HT1080 (cell line): ENCODE data around the gene RBM4B. TPM values are rescaled to one million over a fixed set of nuclear protein-coding genes. Genes with fewer than 3 reads are reported as not detected.

Source experiments
- DNase-seq: peaks from one replicate; pipeline ENCODE4 v3.0.0-alpha.2; 2015; ENCODE audit warnings: low read depth
- total RNA-seq: library from RNA; depleted of rRNA; stranded (reverse); fragments of >200 nt; shearing (Covaris generic); gene quantifications from 2 replicates; pipeline ENCODE4 v1.2.3, GENCODE V29; 2014

Gene RBM4B
- total RNA-seq, 1 experiment from 2014 or later = 13.9 TPM

GRCh38 chr11:66687831-66688281, 10.2 kb upstream of the RBM4B start:
- DNase-seq = no peak

- DNase-seq = no peak
These were observed 9.4 kb upstream of the RBM4B start for GRCh38 chr11:66686801-66687750.

GRCh38 chr11:66686100-66686785, 8.6 kb upstream of the RBM4B start:
- no peak for DNase-seq

GRCh38 chr11:66685276-66686099, 7.8 kb upstream of the RBM4B start:
- DNase-seq = no peak

- no peak for DNase-seq
These were observed 6.9 kb upstream of the RBM4B start for GRCh38 chr11:66684635-66685034.

- DNase-seq = no peak
These were observed 6.2 kb upstream of the RBM4B start for GRCh38 chr11:66683877-66684276.

- no peak for DNase-seq
These were observed 3.4 kb upstream of the RBM4B start for GRCh38 chr11:66680966-66681645.

GRCh38 chr11:66676931-66677598, 622 bp downstream of the RBM4B start:
- DNase-seq = no peak

- no peak for DNase-seq
These were observed 1.3 kb downstream of the RBM4B start for GRCh38 chr11:66676282-66676919.

- DNase-seq = no peak
These were observed 2.6 kb downstream of the RBM4B start for GRCh38 chr11:66674964-66675602.

GRCh38 chr11:66670816-66671215, 6.9 kb downstream of the RBM4B start:
- no peak for DNase-seq

GRCh38 chr11:66665369-66665768, 12.3 kb downstream of the RBM4B start:
- DNase-seq = no peak

- DNase-seq = no peak
These were observed 13.9 kb downstream of the RBM4B start for GRCh38 chr11:66663741-66664296.

GRCh38 chr11:66659763-66660162, 17.9 kb downstream of the RBM4B start:
- no peak for DNase-seq

GRCh38 chr11:66653123-66653522, 24.6 kb downstream of the RBM4B start:
- DNase-seq = peak; percentile 33

- no peak for DNase-seq
These were observed 25.0 kb downstream of the RBM4B start for GRCh38 chr11:66652651-66653050.

- no peak for DNase-seq
These were observed 26.7 kb downstream of the RBM4B start for GRCh38 chr11:66651016-66651415.

- DNase-seq = no peak
These were observed 27.8 kb downstream of the RBM4B start for GRCh38 chr11:66649903-66650302.

- DNase-seq = no peak
These were observed 30.9 kb downstream of the RBM4B start for GRCh38 chr11:66646828-66647227.
